MM.1S (cell line): ENCODE results near the gene RPL14.

ENCODE experiments used
- DNase-seq: peaks from one replicate; pipeline ENCODE4 v3.0.0-alpha.2; 2015
- H2AFZ ChIP-seq: fragments of 300-600 bp; sonication (generic); 2 replicates; pipeline ENCODE4 v1.6.0; 2016; ENCODE audit warnings: antibody characterized with exemption, low read length
- H3F3A ChIP-seq: fragments of 300-600 bp; sonication (generic); 2 replicates; pipeline ENCODE4 v1.6.1; 2016; ENCODE audit warnings: mild to moderate bottlenecking, antibody characterized with exemption, low read length, moderate library complexity, mixed read lengths; ENCODE audit not compliant: insufficient read depth
- H3K27ac ChIP-seq: fragments of 300-600 bp; sonication (generic); 2 replicates; pipeline ENCODE4 v1.5.1; 2016; ENCODE audit warnings: mild to moderate bottlenecking, low read length
- H3K27me3 ChIP-seq: fragments of 300-600 bp; sonication (generic); replicated peaks from 2 replicates; pipeline ENCODE4 v1.6.0; 2016; ENCODE audit warnings: low read length; ENCODE audit not compliant: insufficient read depth
- H3K36me3 ChIP-seq: fragments of 300-600 bp; sonication (generic); replicated peaks from 2 replicates; pipeline ENCODE4 v1.6.1; 2016; ENCODE audit warnings: mild to moderate bottlenecking, low read length, mixed read lengths; ENCODE audit not compliant: insufficient read depth
- H3K4me1 ChIP-seq: fragments of 300-600 bp; sonication (generic); 2 replicates; pipeline ENCODE4 v1.6.1; 2016; ENCODE audit warnings: low read length, mixed read lengths
- H3K4me2 ChIP-seq: fragments of 300-600 bp; sonication (generic); 2 replicates; pipeline ENCODE4 v1.6.0; 2016; ENCODE audit warnings: low read depth, low read length
- H3K4me3 ChIP-seq: fragments of 300-600 bp; sonication (generic); 2 replicates; pipeline ENCODE4 v1.5.1; 2016; ENCODE audit warnings: low read length, mixed read lengths
- H3K79me2 ChIP-seq: fragments of 300-600 bp; sonication (generic); 2 replicates; pipeline ENCODE4 v1.6.1; 2016; ENCODE audit warnings: mixed run types, low read length, mixed read lengths
- H3K9ac ChIP-seq: fragments of 300-600 bp; sonication (generic); 2 replicates; pipeline ENCODE4 v1.6.1; 2016; ENCODE audit warnings: low read length, mixed read lengths
- H3K9me2 ChIP-seq: fragments of 300-600 bp; sonication (generic); replicated peaks from 2 replicates; pipeline ENCODE4 v1.6.1; 2016; ENCODE audit warnings: mild to moderate bottlenecking, low read length, mixed read lengths; ENCODE audit not compliant: insufficient read depth
- H3K9me3 ChIP-seq: fragments of 300-600 bp; sonication (generic); replicated peaks from 2 replicates; pipeline ENCODE4 v1.6.1; 2016; ENCODE audit warnings: mild to moderate bottlenecking, low read length, mixed read lengths; ENCODE audit not compliant: insufficient read depth
- H4K20me1 ChIP-seq: fragments of 300-600 bp; sonication (generic); 2 replicates; pipeline ENCODE4 v1.6.1; 2016; ENCODE audit warnings: mild to moderate bottlenecking, low read length, moderate library complexity, mixed read lengths; ENCODE audit not compliant: insufficient read depth
- CTCF ChIP-seq: fragments of 300-600 bp; sonication (generic); IDR thresholded peaks from 2 replicates; pipeline ENCODE4 v1.5.1; 2016; ENCODE audit warnings: antibody characterized with exemption, low read length, mixed read lengths
- EZH2 ChIP-seq: fragments of 300-600 bp; sonication (generic); optimal IDR thresholded peaks from 2 replicates; pipeline ENCODE3; 2017; ENCODE audit warnings: low read depth, mild to moderate bottlenecking, antibody characterized with exemption, low read length, mixed read lengths
- EZH2phosphoT487 ChIP-seq: fragments of 300-600 bp; sonication (generic); IDR thresholded peaks from 2 replicates; pipeline ENCODE4 v1.6.1; 2018; ENCODE audit warnings: antibody characterized with exemption, low read length

RPL14 gene

GRCh38 chr3:40417845-40418543, 39.1 kb upstream of the RPL14 start:
- no peak for DNase-seq
- Histone ChIP-seq H3K4me2 (no peak overlapping the region), H3K9me2 (no peaks in the 10 kb centered on the region), H3K9me3 (no peaks in the 10 kb centered on the region), H3K36me3 (no peaks in the 10 kb centered on the region), H2AFZ (no peak overlapping the region), H3K27ac (no peak overlapping the region), H3K4me3 (no peak overlapping the region), H3K27me3 (no peaks in the 10 kb centered on the region), H4K20me1 (no peaks in the 10 kb centered on the region), H3K4me1 (no peaks in the 10 kb centered on the region), H3F3A (no peaks in the 10 kb centered on the region), H3K79me2 (no peaks in the 10 kb centered on the region), H3K9ac (no peak overlapping the region)
- no peak for TF ChIP-seq EZH2

- DNase-seq: no peak
- H3K4me2 ChIP-seq: no peak overlapping the region
- TF ChIP-seq EZH2phosphoT487 (no peak), CTCF (no peak), EZH2 (no peak)
- H3K27ac ChIP-seq: no peak overlapping the region
- no peak overlapping the region for H3K9ac ChIP-seq
- H3K4me3 ChIP-seq: no peak overlapping the region
- H2AFZ ChIP-seq: no peak overlapping the region
- no peaks in the 10 kb centered on the region for H3K27me3 ChIP-seq
- H3K9me3 ChIP-seq: no peaks in the 10 kb centered on the region
- no peaks in the 10 kb centered on the region for H3K4me1 ChIP-seq
- no peaks in the 10 kb centered on the region for H3F3A ChIP-seq
- no peaks in the 10 kb centered on the region for H4K20me1 ChIP-seq
- no peaks in the 10 kb centered on the region for H3K36me3 ChIP-seq
- no peaks in the 10 kb centered on the region for H3K79me2 ChIP-seq
- no peaks in the 10 kb centered on the region for H3K9me2 ChIP-seq
These were observed 34.3 kb upstream of the RPL14 start for GRCh38 chr3:40422861-40423260.

- no peaks in the 10 kb centered on the region for H3K9me2 ChIP-seq
- no peaks in the 10 kb centered on the region for H3K9me3 ChIP-seq
- H3K4me2 ChIP-seq: no peak overlapping the region
- no peak overlapping the region for H3K9ac ChIP-seq
- TF ChIP-seq EZH2phosphoT487 (no peak), CTCF (no peak), EZH2 (no peak)
- H3K36me3 ChIP-seq: no peaks in the 10 kb centered on the region
- no peaks in the 10 kb centered on the region for H3K4me1 ChIP-seq
- no peaks in the 10 kb centered on the region for H3K27me3 ChIP-seq
- H3K27ac ChIP-seq: no peak overlapping the region
- no peaks in the 10 kb centered on the region for H3F3A ChIP-seq
- H2AFZ ChIP-seq: no peak overlapping the region
- DNase-seq: no peak
- no peak overlapping the region for H3K4me3 ChIP-seq
- no peaks in the 10 kb centered on the region for H4K20me1 ChIP-seq
- no peaks in the 10 kb centered on the region for H3K79me2 ChIP-seq
These were observed 30.0 kb upstream of the RPL14 start for GRCh38 chr3:40427045-40427669.

- Histone ChIP-seq H3K9me2 (no peaks in the 10 kb centered on the region), H3K27ac (no peak overlapping the region), H3F3A (no peaks in the 10 kb centered on the region), H3K9ac (no peak overlapping the region), H3K27me3 (no peaks in the 10 kb centered on the region), H3K4me3 (no peak overlapping the region), H4K20me1 (no peaks in the 10 kb centered on the region), H3K4me2 (no peak overlapping the region), H3K9me3 (no peaks in the 10 kb centered on the region), H3K36me3 (no peaks in the 10 kb centered on the region), H2AFZ (no peak overlapping the region), H3K79me2 (no peaks in the 10 kb centered on the region), H3K4me1 (no peaks in the 10 kb centered on the region)
- TF ChIP-seq CTCF: no peak
- no peak for TF ChIP-seq EZH2
- no peak for TF ChIP-seq EZH2phosphoT487
- no peak for DNase-seq
These were observed 24.3 kb upstream of the RPL14 start for GRCh38 chr3:40432793-40433192.
